A549 (cell line): ENCODE results near the gene DNAI4.

ENCODE experiments used
- EP300 ChIP-seq, 2 experiments: fragments of >200 bp; sonication (Bioruptor Twin); formaldehyde crosslinking; IDR thresholded peaks; 2 replicates in 1 of 2; 3 replicates in 1 of 2; pipeline ENCODE4 v1.6.1; 2016 to 2017
- KDM1A ChIP-seq: fragments of 200-600 bp; sonication (generic); IDR thresholded peaks from 2 replicates; pipeline ENCODE4 v1.6.1; 2016; ENCODE audit warnings: low read depth, mild to moderate bottlenecking
- PHF8 ChIP-seq: fragments of 200-600 bp; sonication (generic); IDR thresholded peaks from 2 replicates; pipeline ENCODE4 v1.6.1; 2016; ENCODE audit warnings: low read depth, mild to moderate bottlenecking, antibody characterized with exemption, moderate library complexity, borderline replicate concordance
- POLR2A ChIP-seq: IDR thresholded peaks from 2 replicates; pipeline ENCODE4 v1.6.1; 2012; ENCODE audit warnings: mild to moderate bottlenecking, low read length
- RAD21 ChIP-seq, 2 experiments: fragments of >200 bp in 1 of 2; sonication (Bioruptor Twin) in 1 of 2; formaldehyde crosslinking in 1 of 2; IDR thresholded peaks in 1 of 2; conservative IDR thresholded peaks in 1 of 2; 2 replicates in 1 of 2; 3 replicates in 1 of 2; pipeline ENCODE4 v1.6.1; 2012 to 2018; ENCODE audit warnings: inconsistent platforms in 1 of 2
- RFX5 ChIP-seq: fragments of 450-650 bp; IDR thresholded peaks from 2 replicates; pipeline ENCODE4 v1.7.1; 2014; ENCODE audit warnings: antibody characterized with exemption, mild to moderate bottlenecking, moderate library complexity
- TF ChIP-seq, protein P1 (sequence below): fragments of 200-600 bp; sonication (generic); IDR thresholded peaks from 2 replicates; pipeline ENCODE4 v1.6.1; 2016; ENCODE audit warnings: antibody characterized with exemption, mild to moderate bottlenecking, moderate library complexity
- TF ChIP-seq, protein P2 (sequence below): IDR thresholded peaks from 2 replicates; pipeline ENCODE4 v1.6.1; 2012; ENCODE audit warnings: low read depth, borderline replicate concordance
- TF ChIP-seq, protein P3 (sequence below): fragments of >200 bp; sonication (Bioruptor Twin); formaldehyde crosslinking; IDR thresholded peaks from 3 replicates; pipeline ENCODE4 v1.5.1; 2016

DNA sequence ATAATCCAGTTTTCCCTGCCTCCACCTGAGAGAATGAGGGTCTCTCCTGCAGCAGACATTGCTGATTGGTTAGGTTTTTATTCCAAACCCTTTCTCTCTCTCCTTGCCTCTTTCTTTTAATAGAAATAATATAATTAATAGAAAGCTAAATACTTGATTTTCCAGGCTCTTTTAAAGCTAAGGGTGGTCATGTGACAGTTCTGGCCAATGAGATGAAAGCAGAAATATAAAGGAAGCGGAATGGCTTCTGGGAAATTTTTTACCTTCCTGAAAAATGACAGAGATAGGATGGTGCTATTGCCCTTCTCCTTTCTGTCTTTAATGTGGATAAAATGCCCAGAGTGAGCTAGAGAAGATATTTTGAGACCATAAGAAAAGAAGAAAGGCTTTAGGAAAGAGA is 35.6 kb downstream of the DNAI4 start:
- no peak for TF ChIP-seq EP300 (IDR thresholded peaks at IDR 0.05)
- no peak for TF ChIP-seq RAD21 (conservative IDR thresholded peaks at IDR 0.05 in 1 of 2, IDR thresholded peaks at IDR 0.05 in 1 of 2)
- no peak for TF ChIP-seq POLR2A
- no peak for TF ChIP-seq KDM1A
- TF ChIP-seq, protein P1, sequence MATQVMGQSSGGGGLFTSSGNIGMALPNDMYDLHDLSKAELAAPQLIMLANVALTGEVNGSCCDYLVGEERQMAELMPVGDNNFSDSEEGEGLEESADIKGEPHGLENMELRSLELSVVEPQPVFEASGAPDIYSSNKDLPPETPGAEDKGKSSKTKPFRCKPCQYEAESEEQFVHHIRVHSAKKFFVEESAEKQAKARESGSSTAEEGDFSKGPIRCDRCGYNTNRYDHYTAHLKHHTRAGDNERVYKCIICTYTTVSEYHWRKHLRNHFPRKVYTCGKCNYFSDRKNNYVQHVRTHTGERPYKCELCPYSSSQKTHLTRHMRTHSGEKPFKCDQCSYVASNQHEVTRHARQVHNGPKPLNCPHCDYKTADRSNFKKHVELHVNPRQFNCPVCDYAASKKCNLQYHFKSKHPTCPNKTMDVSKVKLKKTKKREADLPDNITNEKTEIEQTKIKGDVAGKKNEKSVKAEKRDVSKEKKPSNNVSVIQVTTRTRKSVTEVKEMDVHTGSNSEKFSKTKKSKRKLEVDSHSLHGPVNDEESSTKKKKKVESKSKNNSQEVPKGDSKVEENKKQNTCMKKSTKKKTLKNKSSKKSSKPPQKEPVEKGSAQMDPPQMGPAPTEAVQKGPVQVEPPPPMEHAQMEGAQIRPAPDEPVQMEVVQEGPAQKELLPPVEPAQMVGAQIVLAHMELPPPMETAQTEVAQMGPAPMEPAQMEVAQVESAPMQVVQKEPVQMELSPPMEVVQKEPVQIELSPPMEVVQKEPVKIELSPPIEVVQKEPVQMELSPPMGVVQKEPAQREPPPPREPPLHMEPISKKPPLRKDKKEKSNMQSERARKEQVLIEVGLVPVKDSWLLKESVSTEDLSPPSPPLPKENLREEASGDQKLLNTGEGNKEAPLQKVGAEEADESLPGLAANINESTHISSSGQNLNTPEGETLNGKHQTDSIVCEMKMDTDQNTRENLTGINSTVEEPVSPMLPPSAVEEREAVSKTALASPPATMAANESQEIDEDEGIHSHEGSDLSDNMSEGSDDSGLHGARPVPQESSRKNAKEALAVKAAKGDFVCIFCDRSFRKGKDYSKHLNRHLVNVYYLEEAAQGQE, result no peak
- TF ChIP-seq, protein P2, sequence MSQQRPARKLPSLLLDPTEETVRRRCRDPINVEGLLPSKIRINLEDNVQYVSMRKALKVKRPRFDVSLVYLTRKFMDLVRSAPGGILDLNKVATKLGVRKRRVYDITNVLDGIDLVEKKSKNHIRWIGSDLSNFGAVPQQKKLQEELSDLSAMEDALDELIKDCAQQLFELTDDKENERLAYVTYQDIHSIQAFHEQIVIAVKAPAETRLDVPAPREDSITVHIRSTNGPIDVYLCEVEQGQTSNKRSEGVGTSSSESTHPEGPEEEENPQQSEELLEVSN, result no peak
- TF ChIP-seq RFX5, result no peak
- TF ChIP-seq, protein P3, sequence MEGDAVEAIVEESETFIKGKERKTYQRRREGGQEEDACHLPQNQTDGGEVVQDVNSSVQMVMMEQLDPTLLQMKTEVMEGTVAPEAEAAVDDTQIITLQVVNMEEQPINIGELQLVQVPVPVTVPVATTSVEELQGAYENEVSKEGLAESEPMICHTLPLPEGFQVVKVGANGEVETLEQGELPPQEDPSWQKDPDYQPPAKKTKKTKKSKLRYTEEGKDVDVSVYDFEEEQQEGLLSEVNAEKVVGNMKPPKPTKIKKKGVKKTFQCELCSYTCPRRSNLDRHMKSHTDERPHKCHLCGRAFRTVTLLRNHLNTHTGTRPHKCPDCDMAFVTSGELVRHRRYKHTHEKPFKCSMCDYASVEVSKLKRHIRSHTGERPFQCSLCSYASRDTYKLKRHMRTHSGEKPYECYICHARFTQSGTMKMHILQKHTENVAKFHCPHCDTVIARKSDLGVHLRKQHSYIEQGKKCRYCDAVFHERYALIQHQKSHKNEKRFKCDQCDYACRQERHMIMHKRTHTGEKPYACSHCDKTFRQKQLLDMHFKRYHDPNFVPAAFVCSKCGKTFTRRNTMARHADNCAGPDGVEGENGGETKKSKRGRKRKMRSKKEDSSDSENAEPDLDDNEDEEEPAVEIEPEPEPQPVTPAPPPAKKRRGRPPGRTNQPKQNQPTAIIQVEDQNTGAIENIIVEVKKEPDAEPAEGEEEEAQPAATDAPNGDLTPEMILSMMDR, result no peak
- TF ChIP-seq PHF8, result no peak
